Activated effector memory CD4-positive, alpha-beta T cell treated with Interleukin-2 at 50 U/mL for 16 hours (primary cell): ENCODE measurements around the gene ZBTB37.
"Not testable (repeated sequence)": the region's sequence is repeated elsewhere in the genome, so short reads cannot be mapped to it uniquely, and the experiment has no call there.

Source experiments
- DNase-seq: peaks from one replicate; pipeline ENCODE4 v3.0.0-alpha.2; 2020

Gene ZBTB37, protein sequence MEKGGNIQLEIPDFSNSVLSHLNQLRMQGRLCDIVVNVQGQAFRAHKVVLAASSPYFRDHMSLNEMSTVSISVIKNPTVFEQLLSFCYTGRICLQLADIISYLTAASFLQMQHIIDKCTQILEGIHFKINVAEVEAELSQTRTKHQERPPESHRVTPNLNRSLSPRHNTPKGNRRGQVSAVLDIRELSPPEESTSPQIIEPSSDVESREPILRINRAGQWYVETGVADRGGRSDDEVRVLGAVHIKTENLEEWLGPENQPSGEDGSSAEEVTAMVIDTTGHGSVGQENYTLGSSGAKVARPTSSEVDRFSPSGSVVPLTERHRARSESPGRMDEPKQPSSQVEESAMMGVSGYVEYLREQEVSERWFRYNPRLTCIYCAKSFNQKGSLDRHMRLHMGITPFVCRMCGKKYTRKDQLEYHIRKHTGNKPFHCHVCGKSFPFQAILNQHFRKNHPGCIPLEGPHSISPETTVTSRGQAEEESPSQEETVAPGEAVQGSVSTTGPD

DNA sequence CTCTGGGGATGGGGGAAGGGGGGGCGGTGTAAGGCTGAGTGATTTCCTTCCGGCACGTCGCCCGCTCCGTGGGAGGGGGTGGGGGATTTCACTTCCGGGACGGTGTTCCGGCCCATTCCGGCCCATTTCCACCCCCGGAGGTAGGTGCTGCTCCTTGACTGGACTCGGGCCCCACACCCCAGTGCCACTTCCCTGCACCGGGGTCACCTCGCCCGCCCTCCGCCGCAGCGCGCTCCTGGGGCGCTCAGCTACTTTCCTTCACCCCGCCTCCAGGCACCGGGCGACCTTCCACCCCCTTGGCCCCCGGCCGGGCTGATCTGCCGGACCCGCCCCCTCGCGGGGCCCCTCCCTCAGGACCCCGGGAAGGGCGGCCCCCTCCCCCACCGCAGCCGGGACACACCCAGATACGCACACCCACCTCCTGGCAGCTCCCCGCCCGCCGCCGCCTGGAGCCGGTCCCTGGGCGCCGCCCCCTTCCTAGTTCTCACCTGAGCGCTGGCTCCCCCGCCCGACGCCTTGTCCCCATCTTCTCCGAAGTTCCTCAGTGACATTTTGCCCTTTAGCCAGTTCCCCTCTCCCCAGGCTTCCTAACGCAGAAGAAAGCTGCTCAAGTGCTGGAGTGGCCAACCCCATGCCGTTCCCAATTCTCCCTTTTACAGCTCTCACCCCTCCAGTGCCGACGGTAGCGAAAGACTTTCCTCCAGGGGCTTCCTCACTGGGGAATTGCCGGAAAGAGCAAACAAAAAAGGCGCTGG, at the start of gene ZBTB37:
Gene ZBTB37, plus strand, starts transcription at position 115 of the 755 bp plus-strand sequence. CDS start 1,846 bp downstream, outside the sequence.
- peak; percentile 91 for DNase-seq

DNA sequence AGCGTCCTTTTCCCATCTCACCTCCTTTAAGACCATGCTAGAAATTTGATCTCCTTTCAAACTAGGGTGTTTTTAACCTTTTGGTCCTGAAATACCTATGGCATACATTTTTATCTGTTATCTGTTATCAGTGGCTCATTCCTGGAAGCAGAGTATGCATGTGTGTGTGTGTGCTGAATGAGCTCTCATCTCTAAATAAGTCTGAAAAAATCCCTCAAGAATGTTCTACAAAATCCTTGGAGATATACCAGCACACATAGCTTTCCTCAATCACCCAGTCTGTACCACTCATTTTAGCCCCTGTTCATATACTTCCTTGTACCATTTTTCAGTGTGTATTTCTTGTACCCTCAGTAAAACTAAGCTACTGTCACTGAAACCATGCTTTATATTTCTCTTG, 49.7 kb upstream of the ZBTB37 start:
- no peak for DNase-seq

DNA sequence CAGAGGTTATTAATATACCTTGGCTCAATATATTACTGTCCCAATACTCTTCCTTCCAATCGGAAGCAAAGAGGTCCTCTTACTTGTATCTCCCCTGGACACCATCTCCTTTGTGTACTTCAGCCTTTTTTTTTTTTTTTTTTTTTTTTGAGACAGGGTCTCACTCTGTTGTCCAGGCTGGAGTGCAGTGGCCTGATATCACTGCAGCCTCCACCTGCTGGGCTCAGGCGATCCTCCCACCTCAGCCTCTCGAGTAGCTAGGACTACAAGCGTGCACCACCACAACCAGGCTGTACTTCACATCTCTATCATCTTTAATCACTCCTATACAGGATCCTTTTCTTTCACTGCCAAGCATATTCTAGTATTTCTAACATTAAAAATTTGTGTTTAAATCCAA, 46.5 kb upstream of the ZBTB37 start:
- DNase-seq: no peak

DNA sequence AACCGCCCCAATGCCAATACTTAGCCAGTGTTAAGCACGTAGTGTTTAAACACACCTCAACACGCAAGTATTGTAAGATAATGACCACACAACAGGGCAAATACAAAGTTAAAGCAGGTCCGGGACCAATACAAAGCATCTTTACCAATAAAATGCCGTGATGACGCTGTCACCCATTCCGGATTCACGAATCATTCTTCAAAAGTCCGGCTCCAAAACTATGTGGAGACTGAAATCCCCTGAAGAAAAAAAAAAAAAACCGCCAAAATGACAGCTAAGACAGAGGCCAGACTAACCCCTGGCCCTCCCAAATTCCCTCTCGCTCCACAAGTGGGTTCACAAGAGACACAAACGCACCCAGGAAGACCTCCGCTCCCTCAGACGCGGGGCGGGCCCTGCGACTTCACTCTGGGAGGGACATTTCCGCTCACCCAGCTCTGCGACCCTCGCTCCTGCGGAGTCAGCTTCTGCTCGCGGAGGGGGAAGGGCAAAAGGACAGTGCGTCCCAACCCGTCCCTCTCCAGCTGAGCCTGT, 44.3 kb upstream of the ZBTB37 start:
- DNase-seq: no peak

DNA sequence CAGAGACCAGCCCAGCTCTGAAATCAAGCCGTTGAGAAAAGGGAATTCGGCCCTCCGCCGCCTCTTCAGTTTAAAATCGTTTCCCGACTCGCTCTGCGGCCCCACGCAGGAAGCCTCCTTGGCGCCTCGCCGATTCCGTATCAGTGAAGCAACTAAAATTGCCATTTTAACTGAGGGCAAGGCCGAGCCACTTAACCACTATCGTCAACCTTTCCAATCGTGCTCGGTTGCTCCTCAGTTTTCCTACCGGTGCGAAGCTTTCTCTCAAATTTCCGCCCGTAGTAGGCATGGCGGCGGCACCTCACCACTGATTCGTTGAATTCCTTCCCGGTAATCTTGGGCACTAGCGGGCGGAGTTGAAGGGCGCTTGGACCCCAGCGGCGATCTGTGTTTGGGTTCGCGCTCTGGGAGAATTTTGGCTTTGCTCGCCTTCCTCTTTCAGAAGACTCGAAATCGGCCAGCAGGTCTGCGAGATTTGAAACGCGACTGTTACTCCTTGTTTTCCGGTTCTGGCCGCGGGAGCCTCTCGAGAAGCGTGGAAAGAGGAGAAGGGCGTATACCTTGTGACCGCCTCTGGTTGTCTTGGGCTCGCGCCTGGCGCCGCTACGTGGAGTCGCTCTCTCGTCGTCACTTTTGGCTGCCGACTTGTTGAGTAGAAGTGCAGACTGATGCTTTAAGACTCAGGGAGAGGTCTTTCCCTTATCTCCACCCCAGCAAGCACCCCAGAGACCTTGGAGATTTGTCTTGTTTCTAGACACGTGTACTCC, 43.7 kb upstream of the ZBTB37 start, which contains the start of the genes CENPL and DARS2:
Gene CENPL, minus strand, starts transcription at position 569 of the 767 bp plus-strand sequence. CDS start 13,584 bp downstream, outside the sequence.
Gene DARS2, plus strand, starts transcription at position 359 of the 767 bp plus-strand sequence. CDS start 557 bp downstream, outside the sequence.
- peak; percentile 86 for DNase-seq

DNA sequence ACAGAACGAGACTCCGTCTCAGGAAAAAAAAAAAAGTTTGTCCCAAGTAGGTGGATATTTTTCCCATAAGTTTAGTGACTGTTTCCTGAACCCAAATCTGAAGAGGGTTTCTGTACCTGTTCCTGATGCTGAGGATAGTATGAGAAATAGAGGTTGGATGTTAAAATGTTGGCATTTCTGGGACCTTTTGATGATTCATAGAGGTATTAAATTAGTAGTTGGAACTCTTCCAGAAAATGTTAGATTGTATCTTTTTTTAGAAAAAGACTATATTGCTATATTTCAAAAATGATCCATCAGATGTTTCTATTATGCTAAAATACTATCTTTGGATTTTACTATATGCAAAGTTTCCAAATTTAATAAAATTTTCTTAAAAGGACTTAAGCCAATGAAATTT, 40.6 kb upstream of the ZBTB37 start:
- DNase-seq: no peak

DNA sequence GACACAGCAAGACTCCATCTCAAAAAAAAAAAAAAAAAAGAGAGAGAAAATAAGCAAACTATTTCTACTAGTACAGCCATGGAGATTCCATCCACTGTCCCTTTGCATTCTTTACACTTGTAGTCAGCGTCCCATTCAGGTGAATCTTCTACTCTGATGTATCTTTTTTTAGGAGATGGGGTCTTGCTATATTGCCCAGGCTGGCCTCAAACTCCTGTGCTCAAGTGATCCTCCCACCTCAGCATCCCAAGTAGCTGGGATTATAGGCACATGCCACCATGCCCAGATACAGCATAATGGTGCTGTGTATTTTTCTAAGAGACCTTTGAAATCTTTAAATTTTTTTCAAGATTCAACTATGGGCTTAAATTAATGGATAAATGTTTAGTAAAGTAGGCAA, 35.4 kb upstream of the ZBTB37 start:
- no peak for DNase-seq

DNA sequence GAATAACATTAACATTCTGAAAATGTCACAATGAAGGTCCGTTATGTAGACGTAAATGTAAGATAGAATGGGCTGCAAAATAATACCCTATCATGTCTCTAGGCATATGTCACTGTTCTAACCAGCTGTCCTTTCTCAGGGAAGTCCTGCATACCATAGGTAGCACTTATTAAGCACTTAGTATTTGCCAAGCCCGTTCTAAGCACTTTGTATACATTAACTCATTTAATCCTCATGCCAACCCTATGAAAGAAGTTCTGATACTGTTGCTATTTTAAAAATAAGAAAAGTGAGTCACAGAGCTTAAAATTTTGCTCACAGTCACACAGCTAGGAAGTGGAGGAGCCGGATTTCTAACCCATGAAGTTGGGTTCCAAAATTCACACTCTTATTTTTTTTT, 16.1 kb upstream of the ZBTB37 start:
- DNase-seq: no peak

DNA sequence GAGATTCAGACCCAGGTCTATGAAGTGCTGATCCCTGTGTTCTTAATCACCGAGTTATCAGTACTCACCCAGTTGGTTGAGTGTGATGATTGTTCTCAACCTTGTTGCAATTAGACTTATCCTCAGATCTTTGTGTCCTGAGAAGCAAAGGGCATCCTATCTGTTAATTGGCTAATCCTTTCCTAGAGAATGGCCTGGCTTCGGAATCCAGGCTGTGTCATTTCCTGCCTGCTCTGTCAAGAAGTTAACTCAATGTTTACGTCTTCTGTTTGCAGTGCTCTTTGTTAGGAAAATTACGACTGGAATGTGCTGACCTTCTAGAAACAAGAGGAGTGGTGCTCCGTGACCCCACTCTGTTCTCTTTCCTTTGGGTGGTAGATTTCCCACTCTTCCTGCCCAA, 15.1 kb upstream of the ZBTB37 start:
- DNase-seq: no peak

DNA sequence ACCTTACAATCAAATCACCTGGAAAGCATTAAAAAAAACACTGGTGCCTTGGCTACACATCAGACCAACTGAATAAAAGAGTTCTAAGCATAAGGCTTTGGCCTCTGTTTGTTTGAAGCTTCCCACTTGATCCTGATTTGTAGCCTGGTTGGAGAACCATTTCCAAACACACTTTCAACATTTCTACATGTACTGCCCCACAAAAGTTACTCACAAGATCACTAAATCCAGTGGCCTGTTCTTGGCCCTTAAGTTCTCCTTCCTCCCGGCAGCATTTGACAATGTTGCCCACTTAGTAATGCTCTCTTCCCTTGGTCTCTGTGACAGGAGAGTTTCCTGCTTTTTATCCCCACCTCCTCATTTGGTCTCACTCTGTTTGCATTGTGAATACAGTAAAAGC, 12.2 kb upstream of the ZBTB37 start:
- DNase-seq: no peak

DNA sequence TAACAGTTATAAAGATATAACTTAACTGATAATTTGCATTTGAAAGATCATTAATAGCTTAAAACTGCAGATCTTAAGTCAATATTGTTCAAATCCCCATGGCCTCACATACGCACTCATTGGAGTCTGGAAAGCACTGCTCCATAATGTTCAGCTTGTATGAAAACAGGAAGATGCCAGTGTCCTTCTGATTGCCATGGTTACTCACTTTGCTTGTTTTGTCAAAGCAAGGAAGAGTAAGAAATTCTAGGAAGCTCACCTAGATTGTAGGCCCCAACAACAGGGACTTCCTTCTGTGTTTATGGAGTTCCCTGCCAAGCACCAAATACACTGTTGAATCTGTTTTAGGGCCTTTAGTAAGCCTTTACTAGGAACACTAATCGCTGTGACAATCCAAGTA, 11.3 kb upstream of the ZBTB37 start:
- no peak for DNase-seq

DNA sequence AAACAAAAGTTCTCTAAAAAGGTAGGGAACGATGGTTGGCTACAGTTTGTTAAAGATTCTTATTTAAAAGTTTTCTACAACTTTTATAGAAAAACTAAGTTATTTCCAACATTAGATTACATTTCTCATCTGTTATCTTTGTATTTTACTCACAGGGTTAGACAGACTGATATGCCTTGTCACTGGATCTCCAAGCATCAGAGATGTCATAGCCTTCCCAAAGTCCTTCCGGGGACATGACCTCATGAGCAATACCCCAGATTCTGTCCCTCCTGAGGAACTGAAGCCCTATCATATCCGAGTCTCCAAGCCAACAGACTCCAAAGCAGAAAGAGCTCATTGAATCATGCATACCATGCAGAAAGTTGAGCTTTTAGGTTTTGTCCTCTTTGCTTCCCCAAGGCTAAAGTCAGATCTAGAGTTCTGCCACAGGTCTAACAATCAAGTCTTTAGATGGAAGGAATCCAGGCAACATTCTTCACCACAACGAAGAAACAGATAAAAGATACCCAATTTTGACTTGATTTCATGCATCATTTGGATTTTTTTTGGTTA, 10.7 kb upstream of the ZBTB37 start:
- DNase-seq: no peak

DNA sequence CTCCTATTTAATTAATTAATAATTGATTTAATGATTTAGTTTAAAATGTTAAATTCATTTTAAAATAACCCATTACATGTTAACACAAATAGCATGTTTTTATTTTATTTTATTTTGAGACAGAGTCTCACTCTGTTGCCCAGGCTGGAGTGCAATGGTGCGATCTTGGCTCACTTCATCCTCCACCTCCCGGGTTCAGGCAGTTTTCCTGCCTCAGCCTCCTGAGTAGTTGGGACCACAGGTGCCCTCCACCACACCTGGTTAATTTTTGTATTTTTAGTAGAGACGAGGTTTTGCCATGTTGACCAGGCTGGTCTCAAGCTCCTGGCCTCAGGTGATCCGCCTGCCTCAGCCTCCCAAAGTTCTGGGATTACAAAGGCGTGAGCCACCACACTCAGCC, 8.6 kb upstream of the ZBTB37 start:
- not testable (repeated sequence) for DNase-seq

DNA sequence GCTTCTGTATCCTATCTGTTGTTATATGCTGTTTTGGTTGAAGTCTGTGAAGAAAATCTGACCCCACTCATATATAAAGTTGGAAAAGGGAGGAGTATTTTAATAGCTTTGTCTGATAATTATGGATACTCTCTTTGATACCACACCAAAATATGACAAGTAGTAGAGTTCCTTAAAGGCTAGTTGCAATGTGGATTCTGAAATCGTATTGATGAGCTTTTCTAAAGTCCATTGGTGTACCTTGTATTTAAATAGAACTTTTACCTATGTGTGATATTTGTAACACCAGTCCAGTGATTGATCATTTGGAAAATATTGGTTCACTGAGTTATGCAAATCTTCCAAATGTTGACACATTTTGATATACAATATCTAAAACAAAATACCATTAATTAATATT, 8.1 kb upstream of the ZBTB37 start:
- DNase-seq: no peak

DNA sequence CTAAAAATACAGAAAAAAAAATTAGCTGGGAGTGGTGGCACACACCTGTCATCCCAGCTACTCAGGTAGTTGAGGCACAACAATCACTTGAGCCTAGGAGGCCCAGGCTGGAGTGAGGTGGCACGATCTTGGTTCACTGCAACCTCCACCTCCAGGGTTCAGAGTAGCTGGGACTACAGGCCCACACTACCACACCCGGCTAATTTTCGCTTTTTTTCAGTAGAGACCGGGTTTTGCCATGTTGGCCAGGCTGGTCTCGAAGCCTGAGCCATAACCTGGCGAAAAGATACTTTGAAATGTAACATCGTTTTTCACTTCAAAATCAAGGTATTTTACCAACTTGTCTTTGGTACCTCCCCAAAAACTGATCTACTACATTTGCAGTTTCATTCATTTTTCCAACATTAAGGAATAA, 6.4 kb upstream of the ZBTB37 start:
- no peak for DNase-seq

DNA sequence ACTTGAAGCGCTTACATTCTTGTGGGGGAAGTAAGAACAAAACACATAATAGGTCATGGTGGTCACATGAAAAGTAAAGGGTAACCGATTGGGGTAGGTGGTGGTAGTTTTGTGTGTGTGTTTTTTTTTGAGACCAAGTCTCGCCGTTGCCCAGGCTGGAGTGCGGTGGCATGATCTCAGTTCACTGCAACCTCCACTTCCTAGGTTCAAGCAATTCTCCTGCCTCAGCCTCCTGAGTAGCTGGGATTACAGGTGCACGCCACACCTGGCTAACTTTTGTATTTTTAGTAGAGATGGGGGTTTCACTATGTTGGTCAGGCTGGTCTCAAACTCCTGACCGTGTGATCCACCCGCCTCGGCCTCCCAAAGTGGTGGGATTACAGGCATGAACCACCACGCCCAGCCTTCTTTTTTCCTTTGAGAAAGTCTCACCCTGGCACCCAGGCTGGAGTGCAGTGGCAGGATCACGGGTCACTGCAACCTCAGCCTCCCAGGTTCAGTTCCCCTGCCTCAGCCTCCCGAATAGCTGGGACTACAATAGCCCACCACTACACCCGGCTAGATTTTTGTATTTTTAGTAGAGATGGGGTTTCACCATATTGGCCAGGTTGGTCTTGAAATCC, 5.9 kb upstream of the ZBTB37 start:
- not testable (repeated sequence) for DNase-seq

DNA sequence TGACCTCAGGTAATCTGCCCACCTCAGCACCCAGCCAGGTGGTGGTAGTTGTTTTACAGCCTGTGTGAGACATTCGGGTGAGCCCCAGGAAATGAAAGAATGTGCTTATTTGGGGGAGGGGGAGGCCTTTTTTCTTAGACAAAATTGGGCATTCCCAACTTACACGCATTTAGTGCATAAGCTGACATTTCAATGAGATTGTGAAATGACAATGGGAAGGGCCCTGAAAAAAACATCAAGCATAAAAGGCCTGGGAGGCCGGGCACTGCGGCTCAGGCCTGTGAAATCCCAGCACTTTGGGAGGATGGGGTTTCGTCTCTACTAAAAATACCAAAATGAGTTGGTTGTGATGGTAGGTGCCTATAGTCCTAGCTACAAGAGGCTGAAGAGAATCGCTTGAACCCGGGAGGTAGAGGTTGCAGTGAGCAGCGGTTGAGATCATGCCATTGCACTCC, 5.4 kb upstream of the ZBTB37 start:
- no peak for DNase-seq

DNA sequence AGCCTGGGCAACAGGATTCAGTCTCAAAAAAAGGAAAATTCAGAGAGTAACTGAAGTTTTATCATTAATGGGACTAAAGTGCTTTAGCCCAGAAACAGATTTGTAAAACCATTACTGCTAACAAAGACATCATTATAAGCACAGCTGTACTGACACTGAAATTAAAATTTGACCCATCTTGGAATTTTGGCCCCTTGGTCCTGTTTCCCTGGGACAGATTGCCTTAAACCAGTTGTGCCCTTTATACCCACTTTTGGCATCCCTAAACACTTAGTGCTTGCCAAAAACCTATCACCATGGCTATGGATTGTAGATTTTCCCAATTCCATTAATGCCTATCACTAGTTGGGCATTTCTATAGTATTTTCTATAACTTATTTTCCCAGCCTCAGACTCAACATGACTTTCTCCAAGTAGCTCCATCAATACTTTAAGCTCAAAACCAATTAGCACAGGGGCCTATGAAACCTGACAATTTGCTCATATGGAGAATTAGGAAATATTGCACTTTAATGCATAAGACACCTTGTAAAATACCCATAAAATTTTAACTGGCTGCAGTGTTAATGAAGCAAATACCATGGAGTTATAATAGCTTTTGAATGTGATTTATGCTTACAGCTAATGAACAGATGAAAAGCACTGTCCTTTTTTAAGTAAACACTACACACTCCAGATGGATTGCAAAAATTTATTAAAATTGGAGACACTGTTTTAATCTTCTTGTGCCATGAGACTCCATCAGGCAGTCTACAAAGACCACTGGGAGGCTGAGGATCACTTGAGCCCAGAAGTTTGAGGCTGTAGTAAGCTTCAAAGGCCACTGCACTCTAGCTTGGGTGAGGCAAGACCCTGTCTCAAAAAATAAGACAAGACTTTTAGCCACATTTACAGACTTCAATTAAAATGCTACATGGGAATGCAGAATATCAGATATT, 4.7 kb upstream of the ZBTB37 start:
- no peak for DNase-seq

DNA sequence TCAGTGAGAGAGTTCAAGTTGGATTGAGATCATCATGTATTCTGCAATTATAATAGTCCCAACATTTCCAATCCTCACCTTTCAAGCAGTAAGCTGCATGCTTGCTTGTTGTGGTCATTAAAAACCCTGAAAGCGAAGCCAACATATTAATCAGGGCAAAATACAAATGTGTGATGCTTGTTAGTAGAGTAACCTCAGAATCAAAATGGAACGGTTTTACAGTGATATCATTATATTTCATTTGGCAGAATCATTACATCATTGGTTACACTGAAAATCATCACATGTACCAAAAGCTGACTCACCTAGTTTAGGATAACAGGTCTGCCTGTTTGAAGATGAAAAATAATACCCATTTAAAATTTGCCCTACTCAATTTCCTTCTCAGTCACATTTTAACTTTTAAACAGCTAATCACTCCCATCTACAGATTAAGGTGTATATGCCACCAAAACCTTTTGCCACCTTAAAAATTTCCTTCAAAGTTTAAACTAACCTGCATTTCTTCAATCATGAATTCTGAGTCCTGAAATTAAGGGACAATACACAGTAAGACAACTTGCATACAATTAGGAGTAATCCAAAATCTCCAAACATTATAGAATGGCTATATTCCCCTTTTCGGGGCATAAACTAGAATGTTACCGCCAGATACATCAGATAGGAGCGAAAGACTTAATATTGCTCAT, 3.9 kb upstream of the ZBTB37 start:
- DNase-seq: no peak
